ENCODE results near the gene MAD2L2. TPM values are rescaled to one million over a fixed set of nuclear protein-coding genes. Genes with fewer than 3 reads are reported as not detected.

MAD2L2 gene
- total and polyA plus RNA-seq, 9 of the 15 experiments (the other 6 are each of a cell fraction or from before 2014, with no cell fraction given), result 12.4 to 286 (median 143) TPM

GRCh38 chr1:11725616-11726015 lies 44.7 kb upstream of the MAD2L2 start (continued):
- TF ChIP-seq ZNF592 (IDR thresholded peaks at IDR 0.05), result peak; percentile 52; the same call in 1 of the 2 replicates
- peak; percentile 94 for TF ChIP-seq L3MBTL2 (IDR thresholded peaks at IDR 0.05)
- peak in 1 of 2 experiments; percentile 15 for TF ChIP-seq E2F6 (IDR thresholded peaks at IDR 0.05; ENCODE audit: borderline replicate concordance in 1 of 2, extremely low read depth in 1 of 2, insufficient read depth in 1 of 2, insufficient read length in 1 of 2, low read depth in 1 of 2, low read length in 1 of 2, poor library complexity in 1 of 2, severe bottlenecking in 1 of 2)
- TF ChIP-seq MNT (conservative IDR thresholded peaks at IDR 0.05), result peak; percentile 57 to 77
- no peak for TF ChIP-seq ATF1 (CRISPR knock-in tag; IDR thresholded peaks at IDR 0.05)
- 0 out of 2 replicates have a peak, but pooled peaks have one; percentile 19 for TF ChIP-seq ATF1 (tag; IDR thresholded peaks at IDR 0.05)
- peak; percentile 39; the same call in 1 of the 2 replicates for TF ChIP-seq CEBPB (tag; IDR thresholded peaks at IDR 0.05)
- TF ChIP-seq FOXK2 (conservative IDR thresholded peaks at IDR 0.05 in 1 of 2, IDR thresholded peaks at IDR 0.05 in 1 of 2; ENCODE audit: low read depth in 2 of 2), result peak; percentile 29 to 49; a peak in 1 of 4 replicates
- peak; percentile 45 for TF ChIP-seq ATF3 (IDR thresholded peaks at IDR 0.05)
- TF ChIP-seq ATF3 (CRISPR knock-in tag; conservative IDR thresholded peaks at IDR 0.05), result no peak
- peak; percentile 50 for TF ChIP-seq EP400 (IDR thresholded peaks at IDR 0.05)
- peak; percentile 19; the same call in 1 of the 2 replicates for TF ChIP-seq MYC (IDR thresholded peaks at IDR 0.05; ENCODE audit: low read depth, low read length)
- no peak for TF ChIP-seq MYC (CRISPR knock-in tag; IDR thresholded peaks at IDR 0.05; ENCODE audit: borderline replicate concordance, low read depth)
- no peak for TF ChIP-seq NELFE (IDR thresholded peaks at IDR 0.05; ENCODE audit: insufficient read depth, insufficient read length)
- TF ChIP-seq SMAD4 (CRISPR knock-in tag; conservative IDR thresholded peaks at IDR 0.05), result 0 out of 2 replicates have a peak, but pooled peaks have one; percentile 36
- no peak for TF ChIP-seq NCOA2 (IDR thresholded peaks at IDR 0.05; ENCODE audit: partially characterized antibody in 2 of 2)
- TF ChIP-seq CEBPG (CRISPR knock-in tag; IDR thresholded peaks at IDR 0.05), result no peak
- TF ChIP-seq CEBPG (tag; conservative IDR thresholded peaks at IDR 0.05 in 1 of 2, IDR thresholded peaks at IDR 0.05 in 1 of 2), result 0 out of 4 replicates have a peak, but pooled peaks of 1 of the 2 experiments have one; percentile 18
- TF ChIP-seq KLF6 (CRISPR knock-in tag; IDR thresholded peaks at IDR 0.05; ENCODE audit: borderline replicate concordance), result peak; percentile 50; the same call in 1 of the 2 replicates
